Hematopoietic multipotent progenitor cell treated with erythropoietin and hydrocortisone succinate and interleukin-3 and kit ligand, for 15 days (in vitro differentiated cells): Measurements from ENCODE around the gene ELF4.
"Not testable (repeated sequence)": the region's sequence is repeated elsewhere in the genome, so short reads cannot be mapped to it uniquely, and the experiment has no call there.

ENCODE experiments used
- DNase-seq: peaks from one replicate; pipeline ENCODE4 v3.0.0-alpha.2; 2015; ENCODE audit warnings: low spot score

The ELF4 gene

DNA sequence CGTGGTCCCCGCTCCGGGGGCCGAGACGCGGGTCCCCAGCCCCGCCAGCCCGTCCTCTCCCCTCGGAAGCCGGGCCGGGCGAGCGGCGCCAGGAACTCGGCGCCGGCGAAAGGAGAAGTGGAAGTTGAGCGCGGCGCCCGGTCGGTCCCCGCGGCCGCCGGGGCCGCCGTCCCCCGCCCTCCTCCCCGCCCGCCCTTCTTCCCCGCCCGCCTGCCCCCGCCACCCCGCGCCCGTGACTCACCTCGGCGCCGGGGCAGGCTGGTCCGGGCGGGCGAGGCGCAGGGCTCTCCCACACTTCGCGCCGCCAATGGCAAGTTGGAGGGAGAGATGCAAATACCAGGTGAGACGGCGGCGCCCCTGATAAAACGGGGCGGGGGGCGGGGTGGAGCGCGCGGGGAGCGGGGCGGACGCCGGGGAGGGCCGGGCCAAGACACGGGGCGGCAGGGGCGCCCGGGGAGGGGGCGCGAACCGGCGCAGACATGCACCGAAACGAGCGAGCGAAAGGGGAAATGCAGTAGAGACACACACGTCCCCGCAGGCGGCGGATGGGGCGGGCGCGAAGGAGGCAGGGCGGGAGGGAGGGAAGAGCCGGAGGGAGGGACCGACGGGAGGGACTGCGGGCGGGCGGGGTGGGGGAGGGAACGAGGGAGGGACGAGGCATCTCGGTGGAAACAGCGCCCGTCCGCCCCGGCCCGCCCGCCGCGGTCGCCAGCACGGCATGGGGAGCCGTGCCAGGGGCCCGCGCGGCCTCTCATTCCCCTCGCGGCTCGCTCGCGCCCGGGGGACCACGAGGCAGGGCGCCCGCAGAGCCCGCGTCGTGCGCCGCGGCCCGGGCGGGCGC lies at the start of gene ELF4:
Gene ELF4, minus strand, starts transcription at position 119 of the 841 bp plus-strand sequence. CDS start 29,167 bp downstream, outside the sequence.
- DNase-seq = peak; percentile 31

DNA sequence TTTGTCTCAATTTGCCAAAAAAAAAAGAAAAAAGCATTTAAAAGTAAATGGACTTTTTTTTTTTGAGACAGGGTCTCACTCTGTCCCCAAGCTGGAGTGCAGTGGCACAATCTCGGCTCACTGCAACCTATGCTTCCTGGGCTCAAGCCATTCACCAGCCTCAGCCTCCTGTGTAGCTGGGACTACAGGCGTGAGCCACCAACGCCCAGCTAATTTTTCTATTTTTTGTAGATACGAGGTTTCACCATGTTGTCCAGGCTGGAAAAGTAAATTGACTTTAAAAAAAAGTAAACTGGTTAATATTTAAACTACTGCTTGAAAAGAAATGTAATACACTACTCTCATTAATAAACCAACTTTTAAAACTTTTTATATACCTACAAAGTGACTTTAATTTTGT lies 49.5 kb upstream of the ELF4 start:
- DNase-seq = no peak

DNA sequence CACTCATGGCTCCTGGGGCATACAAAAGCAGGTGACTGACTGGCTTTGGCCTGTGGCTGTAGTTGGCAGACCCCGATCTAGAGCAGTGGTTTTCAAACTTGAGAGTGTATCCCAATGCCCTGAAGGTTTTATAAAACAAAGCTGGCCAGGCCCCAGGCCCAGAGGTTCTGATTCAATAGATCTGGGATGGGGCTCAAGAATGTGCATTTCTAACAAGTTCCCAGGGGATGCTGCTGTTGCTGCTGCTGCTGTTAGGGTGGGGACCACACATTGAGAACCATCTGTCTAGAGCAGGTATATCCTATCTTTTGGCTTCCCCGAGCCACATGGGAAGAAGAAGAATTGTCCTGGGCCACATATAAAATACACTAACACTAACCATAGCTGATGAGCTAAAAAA lies 48.0 kb upstream of the ELF4 start:
- DNase-seq = no peak

DNA sequence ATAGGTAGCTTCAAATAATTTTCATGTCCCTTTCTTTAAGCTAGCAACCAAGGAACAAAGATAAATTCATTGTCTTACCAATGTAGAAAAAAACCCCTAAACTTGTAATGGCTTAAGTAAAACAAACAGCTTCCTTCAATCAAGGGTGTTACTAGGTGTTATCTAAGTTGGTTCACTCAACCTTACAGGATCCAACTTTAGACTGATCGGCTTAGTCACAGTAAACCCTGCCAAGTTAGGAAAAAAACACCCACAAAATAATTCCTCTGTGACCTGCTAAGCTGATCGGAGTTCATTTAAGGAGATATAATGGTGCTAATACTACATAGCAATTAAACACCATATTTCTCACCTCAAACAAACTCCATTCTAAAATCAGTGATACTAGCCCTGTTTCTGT lies 45.3 kb upstream of the ELF4 start:
- DNase-seq = no peak

DNA sequence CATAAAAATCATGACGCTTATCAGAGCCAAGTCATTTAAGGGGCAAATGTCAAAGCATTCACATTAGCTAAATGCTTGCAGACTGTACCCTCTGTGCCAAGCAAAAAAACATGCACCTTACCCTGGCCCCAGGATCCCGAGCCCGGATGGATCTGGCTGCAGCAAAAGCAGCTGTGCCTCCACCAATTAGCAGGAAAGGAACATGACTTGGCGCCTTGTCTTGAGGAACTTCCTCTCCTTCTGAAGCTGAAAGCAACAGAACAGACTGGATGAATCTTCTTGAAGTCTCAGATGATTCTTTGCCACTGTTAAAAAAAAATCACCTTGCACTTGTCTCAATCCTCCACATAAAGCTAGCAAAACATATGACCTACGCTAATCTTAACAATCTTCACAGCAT lies 37.3 kb upstream of the ELF4 start:
- DNase-seq = no peak

DNA sequence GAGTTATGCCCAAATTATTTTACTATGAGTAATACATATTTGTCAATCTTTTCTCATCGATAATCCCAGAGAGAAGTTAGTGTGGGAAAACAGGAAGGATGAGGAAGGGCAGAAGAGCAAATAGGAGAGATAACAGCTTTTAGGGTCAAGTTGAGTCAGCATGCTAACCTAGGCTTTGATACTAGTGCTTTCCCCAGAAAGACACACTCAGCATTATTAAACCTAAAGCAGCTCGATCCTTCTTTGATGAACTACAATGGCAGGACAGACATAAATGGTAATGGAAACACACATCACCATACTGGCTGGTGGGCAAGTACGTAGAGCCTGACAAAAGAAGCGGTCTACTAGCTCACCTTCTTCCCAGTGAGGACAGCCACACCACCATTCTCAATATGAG lies 34.8 kb upstream of the ELF4 start:
- DNase-seq = no peak

DNA sequence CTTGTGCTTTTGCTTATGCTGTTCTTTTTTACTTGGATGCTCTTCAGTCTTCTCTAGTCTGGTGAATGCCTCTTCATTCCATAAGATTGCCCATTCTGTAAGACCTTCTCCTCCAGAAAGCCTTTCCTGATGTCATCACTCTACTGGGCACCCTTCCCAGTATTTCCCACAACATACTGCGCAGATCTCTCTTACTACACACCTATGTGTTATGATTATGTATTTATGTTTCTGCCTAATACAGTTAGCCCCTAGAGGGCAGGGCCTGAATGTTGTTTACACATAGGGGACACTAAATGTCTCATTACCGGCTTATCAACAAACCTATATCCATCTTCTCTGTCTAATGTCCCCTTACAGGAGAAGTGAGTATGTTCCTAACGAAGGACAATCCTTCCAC lies 34.2 kb upstream of the ELF4 start:
- peak; percentile 11 for DNase-seq

DNA sequence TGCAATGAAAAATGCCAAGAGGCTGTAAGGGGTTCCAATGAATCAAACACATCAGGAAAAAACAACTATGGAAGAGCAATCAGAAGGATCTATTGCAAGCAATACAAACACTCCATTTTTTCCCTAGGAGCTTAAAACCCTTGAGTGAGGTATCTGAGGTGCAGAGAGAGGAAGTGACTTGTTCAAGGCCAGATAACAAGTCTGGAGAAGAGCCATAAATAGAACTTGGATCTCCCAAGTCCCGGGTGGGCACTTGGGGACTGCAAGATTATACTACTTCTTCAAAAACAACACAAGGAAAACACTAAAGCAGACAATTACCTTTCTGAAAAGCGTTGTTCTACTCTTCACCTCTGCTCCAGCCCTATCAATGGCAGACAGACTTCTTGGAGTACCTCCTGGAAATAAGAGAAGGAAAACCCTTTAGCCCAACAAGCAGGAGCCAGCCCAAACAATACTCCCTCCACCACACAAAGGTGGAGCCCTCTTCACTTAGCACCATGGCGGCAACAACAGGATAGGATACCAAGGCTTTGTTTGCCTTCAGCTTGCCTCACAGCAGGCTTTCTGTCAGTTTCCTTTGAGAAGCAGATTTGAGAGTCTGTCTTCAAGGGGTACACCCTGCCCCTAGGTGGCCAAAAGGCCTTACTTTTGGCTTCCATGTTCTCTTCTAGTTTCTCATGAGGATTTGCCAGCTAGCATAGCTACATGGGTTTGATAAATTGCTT lies 29.3 kb upstream of the ELF4 start:
- DNase-seq = no peak

- no peak for DNase-seq
Measured at GRCh38 chrX:130136961-130137360, 26.7 kb upstream of the ELF4 start.

DNA sequence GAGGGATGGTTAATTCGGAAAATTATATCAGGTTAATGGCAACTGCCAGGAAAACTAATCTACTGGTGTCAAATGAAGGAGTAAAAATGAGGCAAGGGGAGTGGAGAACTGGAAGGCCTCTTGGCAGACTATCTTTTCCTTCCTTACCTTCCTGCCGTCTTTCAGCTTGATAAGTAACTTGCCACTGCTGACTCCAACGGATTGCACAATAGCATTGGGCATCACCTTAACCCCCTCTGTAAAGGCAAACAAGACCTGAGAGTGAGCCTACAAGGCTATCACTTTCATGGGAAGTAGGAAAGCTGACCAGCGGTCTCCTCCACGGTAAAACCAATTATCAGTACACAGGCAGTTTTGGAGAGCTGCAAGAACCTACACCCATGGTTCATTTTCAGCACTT lies 26.2 kb upstream of the ELF4 start:
- DNase-seq = no peak

DNA sequence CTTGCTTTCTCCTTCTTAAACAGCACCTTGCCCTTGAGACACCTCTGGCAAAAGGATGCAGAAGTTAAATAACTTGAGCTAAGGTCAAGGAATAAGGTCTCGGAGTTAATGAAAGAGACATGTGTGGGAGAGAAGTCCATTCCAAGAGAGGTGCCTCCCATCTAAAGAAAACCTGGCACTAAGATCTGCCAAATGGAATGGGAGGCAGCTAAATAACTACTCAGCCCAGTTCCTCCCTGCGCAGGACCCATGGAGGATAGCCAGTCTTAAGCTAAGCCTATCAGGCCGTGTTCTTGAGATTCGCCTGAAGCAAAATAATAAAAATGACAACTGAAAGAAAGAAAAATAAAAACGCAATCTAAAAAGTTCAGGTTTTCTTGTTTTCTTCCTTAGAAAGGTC lies 20.7 kb upstream of the ELF4 start:
- no peak for DNase-seq

DNA sequence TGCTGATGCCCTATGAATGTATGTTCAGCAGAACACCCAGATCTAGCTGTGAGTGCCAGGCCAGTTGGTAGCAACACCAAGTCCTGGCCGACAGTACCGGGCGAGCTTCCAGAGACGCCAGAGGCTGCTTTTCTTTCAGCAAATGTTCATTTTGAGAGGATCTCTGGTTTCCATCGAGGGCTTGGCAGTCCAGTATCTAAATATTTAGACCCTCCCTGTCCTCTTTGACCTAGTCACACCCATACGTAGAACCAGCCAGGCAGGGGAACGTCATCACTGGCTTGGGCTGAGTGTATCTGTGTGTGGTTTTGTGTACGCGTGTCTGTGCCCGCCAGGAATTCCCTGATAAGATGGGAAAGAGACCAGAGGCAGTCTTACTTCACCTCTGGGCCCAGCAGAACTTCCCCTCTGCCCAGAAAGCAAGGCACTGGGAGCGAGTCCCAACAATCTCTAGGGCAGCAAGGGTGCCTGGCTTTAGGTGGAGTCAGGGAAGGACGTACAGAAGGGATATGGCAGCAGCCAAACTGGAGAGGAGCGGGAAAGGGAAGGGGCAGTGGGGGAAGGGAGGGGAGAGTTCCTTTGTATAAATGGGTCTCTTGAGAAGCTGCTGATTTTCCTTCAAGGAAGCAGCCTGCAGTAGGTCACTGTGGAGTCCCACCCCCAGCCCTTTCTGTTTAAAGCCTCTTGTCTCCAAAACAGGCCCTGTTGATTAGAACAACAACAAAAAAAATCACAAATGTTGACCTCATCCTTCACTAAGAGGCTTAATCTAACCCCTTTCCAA lies 15.0 kb upstream of the ELF4 start:
- no peak for DNase-seq

DNA sequence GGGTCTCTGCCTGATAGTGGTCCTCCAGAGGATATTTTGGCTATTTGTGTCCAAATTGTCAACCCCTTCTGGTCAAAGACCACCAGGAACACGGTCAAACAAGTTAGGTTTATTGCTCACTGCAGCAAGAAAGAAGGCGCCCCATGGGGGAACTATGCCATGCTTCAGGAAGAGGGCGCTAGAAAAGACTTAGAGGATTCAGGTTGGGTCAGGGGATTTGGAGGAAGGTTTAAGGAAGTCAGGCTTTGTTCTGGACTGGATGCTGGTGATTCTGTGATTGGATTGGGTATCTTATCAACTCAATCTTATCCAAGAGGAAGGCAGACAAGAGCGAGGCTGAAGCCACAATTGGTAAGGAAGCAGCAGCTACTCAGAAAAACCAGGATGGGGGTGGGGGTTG lies 14.3 kb upstream of the ELF4 start:
- no peak for DNase-seq

- DNase-seq = no peak
Measured at GRCh38 chrX:130121505-130121800, 11.2 kb upstream of the ELF4 start.

DNA sequence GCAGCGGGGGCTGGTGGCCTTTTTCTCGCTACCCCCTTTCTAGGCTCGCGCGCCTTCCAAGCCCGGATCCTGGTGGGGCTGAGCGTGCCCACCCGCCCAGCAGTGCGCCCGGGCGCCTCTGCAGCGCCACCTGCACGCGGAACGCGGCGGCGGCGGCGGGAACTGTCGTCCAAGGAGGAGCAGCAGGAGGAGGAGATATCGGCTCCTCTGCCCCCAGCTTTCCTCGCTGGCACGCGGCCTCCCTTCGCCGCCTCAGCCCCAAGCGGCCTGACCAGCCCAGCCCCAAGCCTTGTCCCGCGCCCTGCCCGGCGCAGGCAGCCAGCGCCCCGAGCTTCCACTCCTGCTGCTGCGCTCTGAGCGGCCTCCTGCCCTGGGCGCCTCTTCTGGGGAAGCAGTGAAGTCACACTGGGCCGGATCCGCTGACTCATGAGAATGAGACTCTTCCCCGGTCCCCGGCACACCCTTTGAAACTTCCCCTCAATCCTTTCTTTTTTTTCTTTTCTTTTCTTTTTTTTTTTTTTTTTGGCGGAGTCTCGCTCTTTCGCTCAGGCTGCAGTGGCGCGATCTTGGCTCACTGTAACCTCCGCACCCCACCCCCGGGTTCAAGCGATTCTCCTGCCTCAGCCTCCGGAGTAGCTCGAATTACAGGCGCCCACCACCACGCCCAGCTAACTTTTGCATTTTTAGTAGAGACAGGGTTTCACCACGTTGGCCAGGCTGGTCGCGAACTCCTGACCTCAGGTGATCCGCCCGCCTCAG lies 10.6 kb upstream of the ELF4 start:
- DNase-seq = peak; percentile 49

DNA sequence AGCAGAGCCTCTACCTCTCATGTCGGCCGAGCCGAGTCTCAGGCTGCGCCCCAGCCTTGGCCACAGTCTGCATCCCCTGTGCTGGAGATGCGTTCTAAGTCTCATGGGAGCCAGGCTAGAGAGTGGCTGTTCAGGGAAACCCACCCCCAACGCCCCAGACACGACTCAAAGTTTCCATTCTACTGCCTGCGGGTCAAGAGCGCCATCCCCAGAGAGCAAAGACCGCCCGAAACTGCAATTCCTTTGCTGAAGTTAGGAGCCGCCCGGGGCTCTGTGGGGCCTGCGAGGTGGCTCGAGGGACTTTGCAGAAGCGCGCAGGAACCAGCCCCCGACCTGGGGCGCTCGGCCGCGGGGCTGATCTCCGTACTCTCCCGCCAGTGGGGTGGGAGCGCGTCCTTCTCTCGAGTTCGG lies 10.0 kb upstream of the ELF4 start:
- DNase-seq = no peak

DNA sequence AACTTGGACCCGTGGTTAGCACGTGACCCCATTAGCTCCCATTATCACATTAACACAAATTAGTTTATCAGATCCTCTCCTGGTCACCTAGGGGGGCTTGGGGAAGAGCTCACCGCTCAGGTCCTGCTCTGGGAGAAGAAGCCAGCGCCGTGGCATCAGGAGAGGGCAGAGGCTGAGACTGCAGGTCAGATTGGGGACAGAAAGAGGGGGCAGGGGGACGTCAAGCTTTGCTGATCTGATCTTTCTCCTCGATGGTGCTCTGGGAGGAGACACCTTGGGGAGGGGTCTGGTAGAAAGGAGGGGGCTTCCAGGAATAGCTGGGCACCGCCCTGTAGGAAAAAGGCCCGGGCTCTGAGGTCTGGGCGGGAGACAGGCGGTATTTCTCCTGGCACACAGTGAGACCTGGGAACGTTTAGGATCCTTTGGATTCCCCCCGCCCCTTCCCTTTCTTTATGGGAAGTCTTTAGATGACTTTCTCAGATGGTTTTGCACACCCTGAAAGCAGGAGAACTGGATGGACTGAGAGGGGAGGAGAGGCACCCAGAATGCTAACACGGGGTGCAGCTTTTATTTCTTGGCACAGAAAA lies 9.1 kb upstream of the ELF4 start:
- DNase-seq = no peak

DNA sequence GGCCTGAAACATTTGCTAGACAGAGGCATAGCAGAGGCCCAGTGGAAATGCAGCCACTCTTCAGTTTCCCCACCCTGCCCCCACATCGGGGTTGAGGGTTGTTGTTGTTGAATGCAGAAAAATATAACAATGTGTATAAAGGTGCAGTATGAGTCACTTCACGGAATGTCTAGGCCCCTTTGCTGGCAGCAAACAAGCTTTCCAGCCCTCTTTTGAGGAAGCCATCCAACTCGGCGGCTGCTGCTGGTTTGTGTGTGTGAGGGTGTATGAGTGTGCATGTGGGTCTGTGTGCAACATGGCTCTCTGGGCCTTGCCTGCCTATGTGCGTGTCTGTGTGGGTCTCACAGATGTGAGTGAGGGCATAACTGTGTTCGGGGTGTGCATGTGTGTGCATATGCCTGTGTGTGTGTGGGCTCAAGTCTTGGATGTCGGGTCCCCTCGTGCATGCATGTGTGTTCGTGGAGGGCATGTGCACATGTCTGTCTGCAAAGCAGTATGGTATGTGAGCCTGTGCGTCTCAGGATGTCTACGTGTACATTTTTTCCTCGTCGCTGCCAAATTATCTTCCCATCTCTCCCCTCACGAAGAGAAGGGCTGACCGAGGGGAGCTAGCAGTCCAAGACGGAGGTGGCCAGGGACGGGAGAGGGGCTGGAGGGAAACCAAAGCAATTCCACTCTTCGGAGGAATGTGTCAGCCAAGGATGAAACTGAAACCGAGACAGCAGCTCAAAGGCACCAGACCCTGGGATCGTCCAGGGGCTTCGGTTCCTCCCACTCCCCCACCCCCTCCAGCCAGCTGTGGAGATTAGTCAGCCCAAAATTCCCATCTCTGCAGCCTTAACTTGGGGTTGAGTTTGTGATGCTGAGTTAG lies 8.4 kb upstream of the ELF4 start:
- no peak for DNase-seq

DNA sequence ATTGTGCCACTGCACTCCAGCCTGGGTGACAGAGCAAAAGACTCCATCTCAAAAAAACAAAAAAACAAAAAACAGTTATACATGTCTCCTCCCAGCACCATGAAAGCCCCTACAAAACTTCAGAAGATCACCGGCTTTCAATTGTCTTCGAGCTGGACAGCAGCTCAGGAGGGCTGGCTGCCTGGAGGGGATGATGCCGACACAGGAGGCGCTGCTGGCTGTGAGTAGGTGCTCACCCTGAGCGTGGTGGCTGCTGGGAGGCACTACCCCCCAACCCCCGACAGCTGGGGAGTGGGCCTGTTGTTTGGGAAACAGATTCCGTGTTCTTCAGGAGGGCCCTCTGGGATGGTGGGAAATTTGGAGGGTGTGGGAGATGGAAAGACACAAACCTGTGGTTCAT lies 6.9 kb upstream of the ELF4 start:
- DNase-seq = no peak

DNA sequence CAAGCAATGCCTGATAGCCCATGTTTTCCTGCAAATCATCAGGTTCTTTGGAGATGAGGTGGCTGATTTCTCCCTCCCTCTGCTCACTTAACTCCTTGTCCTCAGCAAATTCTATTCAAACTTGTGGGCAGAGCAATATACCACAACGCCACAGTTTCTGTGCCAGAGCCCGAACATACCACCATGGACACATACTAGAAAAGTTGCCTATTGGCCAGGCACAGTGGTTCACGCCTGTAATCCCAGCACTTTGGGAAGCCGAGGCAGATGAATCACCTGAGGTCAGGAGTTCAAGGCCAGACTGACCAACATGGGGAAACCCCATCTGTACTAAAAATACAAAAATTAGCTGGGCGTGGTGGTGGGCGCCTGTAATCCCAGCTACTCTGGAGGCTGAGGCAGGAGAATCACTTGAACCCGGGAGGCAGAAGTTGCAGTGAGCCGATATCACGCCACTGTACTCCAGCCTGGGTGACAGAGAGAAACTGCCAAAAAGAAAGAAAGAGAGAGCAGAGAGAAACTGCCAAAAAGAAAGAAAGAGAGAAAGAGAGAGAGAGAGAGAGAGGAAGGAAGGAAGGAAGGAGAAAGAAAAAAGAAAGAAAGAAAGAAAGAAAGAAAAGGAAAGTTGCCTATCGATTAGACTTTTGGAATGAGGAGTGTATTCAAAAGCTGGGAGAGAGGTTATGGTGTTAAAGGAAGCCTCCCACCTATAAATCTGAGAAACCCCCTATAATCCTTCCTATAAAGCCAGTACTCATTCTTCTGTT lies 5.0 kb upstream of the ELF4 start:
- not testable (repeated sequence) for DNase-seq
